ENCODE results near the gene APOB.

GRCh38 chr2:21044694-21045371, 960 bp upstream of the APOB start:
- no peak for TF ChIP-seq CTCF (IDR thresholded peaks at IDR 0.05)
- TF ChIP-seq POLR2A (IDR thresholded peaks at IDR 0.05), result no peak

All from esophagus squamous epithelium (tissue), 4 donors.